ENCODE measurements around the gene PROX1. TPM values are rescaled to one million over a fixed set of nuclear protein-coding genes. Genes with fewer than 3 reads are reported as not detected.

PROX1 gene
- total RNA-seq, 4 donors from 2014 or later, result 34.6 to 51.3 (median 38.4) TPM

- no peak overlapping the region for H3K27ac ChIP-seq
- DNase-seq, result no peak
- 73 to 82% methylated on average over 2 of the region's 2 CpGs for WGBS, 2 donors
- H3K4me3 ChIP-seq (replicated peaks in 1 of 3), result no peak overlapping the region
- no peak for TF ChIP-seq POLR2A (IDR thresholded peaks at IDR 0.05)
- H3K4me1 ChIP-seq, result no peaks in the 10 kb centered on the region
- no peaks in the 10 kb centered on the region for H3K9me3 ChIP-seq
- H3K27me3 ChIP-seq, result no peaks in the 10 kb centered on the region
- no peaks in the 10 kb centered on the region for H3K36me3 ChIP-seq
- intact Hi-C loops (cut with DNase I), result no loop called here
These were observed 17.7 kb upstream of the PROX1 start for GRCh38 chr1:213969958-213970555.

- no peak overlapping the region for H3K27ac ChIP-seq
- TF ChIP-seq CTCF (IDR thresholded peaks at IDR 0.05) (no peak), POLR2A (IDR thresholded peaks at IDR 0.05) (no peak)
- H3K4me3 ChIP-seq (replicated peaks in 1 of 3), result no peak overlapping the region
- no peaks in the 10 kb centered on the region for H3K9me3 ChIP-seq
- intact Hi-C loops (cut with DNase I), result no loop called here
- 67 to 68% methylated on average over 2 of the region's 2 CpGs for WGBS, 2 donors
- H3K36me3 ChIP-seq, result no peaks in the 10 kb centered on the region
- H3K4me1 ChIP-seq, result peaks cover 0 to 3% of the 10 kb centered on the region in 2 donors
- no peaks in the 10 kb centered on the region for H3K27me3 ChIP-seq
- no peak for DNase-seq
These were observed 15.6 kb upstream of the PROX1 start for GRCh38 chr1:213972141-213972540.

- 100% methylated on average over 1 of the region's 1 CpG for WGBS, 2 donors
These were observed 14.6 kb upstream of the PROX1 start for GRCh38 chr1:213973129-213973528.

GRCh38 chr1:213976665-213977485 is 10.9 kb upstream of the PROX1 start:
- 60 to 61% methylated on average over 8 of the region's 8 CpGs for WGBS, 2 donors
- Histone ChIP-seq H3K4me3 (replicated peaks in 1 of 3) (no peak overlapping the region), H3K4me1 (peaks cover 0 to 3% of the 10 kb centered on the region in 2 donors), H3K27me3 (no peaks in the 10 kb centered on the region), H3K9me3 (no peaks in the 10 kb centered on the region), H3K27ac (no peak overlapping the region), H3K36me3 (no peaks in the 10 kb centered on the region)
- no peak for DNase-seq
- no peak for TF ChIP-seq CTCF (IDR thresholded peaks at IDR 0.05)
- TF ChIP-seq POLR2A (IDR thresholded peaks at IDR 0.05), result no peak
- intact Hi-C loops (cut with DNase I), result no loop called here

More at GRCh38 chr1:213973129-213973528, 14.6 kb upstream of the PROX1 start:
- no peaks in the 10 kb centered on the region for H3K36me3 ChIP-seq
- no peaks in the 10 kb centered on the region for H3K27me3 ChIP-seq
- H3K9me3 ChIP-seq, result no peaks in the 10 kb centered on the region
- TF ChIP-seq CTCF (IDR thresholded peaks at IDR 0.05) (no peak), POLR2A (IDR thresholded peaks at IDR 0.05) (no peak)
- intact Hi-C loops (cut with DNase I), result no loop called here
- no peak overlapping the region for H3K4me3 ChIP-seq (replicated peaks in 1 of 3)
- peaks cover 0 to 3% of the 10 kb centered on the region in 2 donors for H3K4me1 ChIP-seq
- no peak for DNase-seq
- no peak overlapping the region for H3K27ac ChIP-seq

- Histone ChIP-seq H3K36me3 (no peaks in the 10 kb centered on the region), H3K4me3 (replicated peaks in 1 of 3) (no peak overlapping the region), H3K27ac (no peak overlapping the region), H3K27me3 (no peaks in the 10 kb centered on the region), H3K4me1 (peaks cover 4 to 6% of the 10 kb centered on the region in 2 donors), H3K9me3 (no peaks in the 10 kb centered on the region)
- TF ChIP-seq CTCF (IDR thresholded peaks at IDR 0.05), result peak in 1 of 6 experiments; percentile 14
- TF ChIP-seq POLR2A (IDR thresholded peaks at IDR 0.05), result no peak
- WGBS, 2 donors, result 35 to 42% methylated on average over 7 of the region's 7 CpGs
- peak; percentile 43 to 48 for DNase-seq
- intact Hi-C loops (cut with DNase I), result no loop called here
These were observed 10.3 kb upstream of the PROX1 start for GRCh38 chr1:213977486-213977842.
